ENCODE results near the gene ST7. TPM values are rescaled to one million over a fixed set of nuclear protein-coding genes. Genes with fewer than 3 reads are reported as not detected.

The ST7 gene
- total RNA-seq, 2 donors from 2014 or later: 24.6 to 34.3 TPM

DNA sequence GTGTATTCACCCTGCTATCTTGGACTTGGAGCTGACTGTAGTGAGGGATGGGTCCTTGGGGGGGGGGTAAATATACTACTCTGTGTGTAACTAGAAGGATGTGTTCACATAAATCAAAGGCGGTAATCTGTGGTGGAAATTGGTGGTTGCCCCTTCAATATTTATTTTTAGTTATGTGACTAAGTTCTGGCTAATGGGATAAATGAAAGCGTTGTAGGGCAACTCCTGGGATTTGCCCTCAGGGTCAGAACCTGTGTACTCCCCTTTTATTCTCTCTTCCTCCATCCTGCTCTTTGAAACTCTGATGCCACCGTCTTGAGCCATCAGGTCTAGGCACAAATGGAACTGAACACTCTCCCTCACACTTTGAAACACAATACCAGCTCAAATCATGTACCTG lies 24.3 kb upstream of the ST7 start:
- ATAC-seq (no peak), DNase-seq (no peak)
- no peak for TF ChIP-seq POLR2A (IDR thresholded peaks at IDR 0.05)
- TF ChIP-seq, protein P1, sequence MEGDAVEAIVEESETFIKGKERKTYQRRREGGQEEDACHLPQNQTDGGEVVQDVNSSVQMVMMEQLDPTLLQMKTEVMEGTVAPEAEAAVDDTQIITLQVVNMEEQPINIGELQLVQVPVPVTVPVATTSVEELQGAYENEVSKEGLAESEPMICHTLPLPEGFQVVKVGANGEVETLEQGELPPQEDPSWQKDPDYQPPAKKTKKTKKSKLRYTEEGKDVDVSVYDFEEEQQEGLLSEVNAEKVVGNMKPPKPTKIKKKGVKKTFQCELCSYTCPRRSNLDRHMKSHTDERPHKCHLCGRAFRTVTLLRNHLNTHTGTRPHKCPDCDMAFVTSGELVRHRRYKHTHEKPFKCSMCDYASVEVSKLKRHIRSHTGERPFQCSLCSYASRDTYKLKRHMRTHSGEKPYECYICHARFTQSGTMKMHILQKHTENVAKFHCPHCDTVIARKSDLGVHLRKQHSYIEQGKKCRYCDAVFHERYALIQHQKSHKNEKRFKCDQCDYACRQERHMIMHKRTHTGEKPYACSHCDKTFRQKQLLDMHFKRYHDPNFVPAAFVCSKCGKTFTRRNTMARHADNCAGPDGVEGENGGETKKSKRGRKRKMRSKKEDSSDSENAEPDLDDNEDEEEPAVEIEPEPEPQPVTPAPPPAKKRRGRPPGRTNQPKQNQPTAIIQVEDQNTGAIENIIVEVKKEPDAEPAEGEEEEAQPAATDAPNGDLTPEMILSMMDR (IDR thresholded peaks at IDR 0.05): no peak
- Histone ChIP-seq H3K9me3 (no peaks in the 10 kb centered on the region), H3K4me3 (no peak overlapping the region), H3K27me3 (no peaks in the 10 kb centered on the region), H3K4me1 (no peaks in the 10 kb centered on the region), H3K27ac (no peak overlapping the region), H3K36me3 (replicated peaks in 1 of 2; ENCODE audit: insufficient read depth in 1 of 2, low read depth in 2 of 2) (no peaks in the 10 kb centered on the region)
- 51 to 75% methylated on average over 3 of the region's 3 CpGs for WGBS, 2 donors
- intact Hi-C loops (cut with DNase I): no loop called here

DNA sequence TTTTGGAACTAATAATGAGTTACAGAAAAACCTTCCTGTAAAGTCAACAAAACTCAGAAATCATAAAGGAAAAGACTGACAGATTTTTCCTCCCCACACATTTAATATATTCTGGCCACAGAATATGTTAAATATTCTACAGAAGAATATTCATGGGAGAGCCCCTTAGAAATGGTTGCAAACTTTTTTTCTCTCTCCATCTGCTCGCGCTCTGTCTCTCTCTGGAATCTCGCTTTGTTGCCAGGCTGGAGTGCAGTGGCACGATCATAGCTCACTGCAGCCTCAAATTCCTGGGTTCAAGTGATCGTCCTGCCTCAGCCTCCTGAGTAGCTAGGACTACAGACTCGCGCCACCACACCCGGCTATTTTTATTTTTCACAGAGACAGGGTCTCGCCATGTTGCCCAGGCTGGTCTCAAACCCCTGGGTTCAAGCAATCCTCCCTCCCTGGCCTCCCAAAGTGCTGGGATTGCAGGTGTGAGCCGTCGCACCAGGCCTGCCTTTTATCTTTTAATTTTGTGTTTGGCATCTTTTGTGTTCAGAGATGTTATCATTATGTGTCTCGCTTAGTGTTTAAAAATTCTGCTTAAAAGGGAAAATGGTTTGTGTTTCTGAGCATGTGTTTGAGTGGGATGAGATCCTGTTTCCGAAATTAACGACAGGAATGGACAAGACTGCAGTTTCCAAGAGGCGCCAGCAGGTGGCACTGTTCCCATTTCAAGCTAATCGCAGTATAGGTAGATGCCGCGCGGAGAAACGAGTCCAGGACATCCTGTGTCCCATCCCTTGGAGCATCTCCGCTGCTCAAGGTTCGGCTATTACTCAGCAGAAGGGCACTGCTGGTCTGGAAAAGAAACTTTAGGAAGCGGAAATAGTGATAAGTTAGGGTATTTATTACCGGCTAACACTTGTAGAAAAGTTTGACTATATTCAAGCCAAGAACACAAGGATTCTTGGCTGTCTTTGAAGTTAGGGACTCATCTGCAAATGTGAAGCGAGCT lies 23.1 kb upstream of the ST7 start:
- no peak overlapping the region for H3K27ac ChIP-seq
- no peaks in the 10 kb centered on the region for H3K4me1 ChIP-seq
- 22% methylated on average over 23 to 25 of the region's 25 CpGs for WGBS, 2 donors
- DNase-seq (peak; percentile 78 to 86 (median 83)), ATAC-seq (peak; percentile 87)
- intact Hi-C loops (cut with DNase I): loop anchor here (5.0 to 10.0 kb wide), 2 partner anchors 55 to 197 kb away; no protein-coding TSS in a partner anchor
- H3K4me3 ChIP-seq: no peak overlapping the region
- no peaks in the 10 kb centered on the region for H3K27me3 ChIP-seq
- H3K36me3 ChIP-seq (replicated peaks in 1 of 2; ENCODE audit: insufficient read depth in 1 of 2, low read depth in 2 of 2): no peaks in the 10 kb centered on the region
- TF ChIP-seq, protein P1 (IDR thresholded peaks at IDR 0.05): peak; percentile 82 to 93 (median 89)
- TF ChIP-seq POLR2A (IDR thresholded peaks at IDR 0.05): no peak
- H3K9me3 ChIP-seq: no peaks in the 10 kb centered on the region

DNA sequence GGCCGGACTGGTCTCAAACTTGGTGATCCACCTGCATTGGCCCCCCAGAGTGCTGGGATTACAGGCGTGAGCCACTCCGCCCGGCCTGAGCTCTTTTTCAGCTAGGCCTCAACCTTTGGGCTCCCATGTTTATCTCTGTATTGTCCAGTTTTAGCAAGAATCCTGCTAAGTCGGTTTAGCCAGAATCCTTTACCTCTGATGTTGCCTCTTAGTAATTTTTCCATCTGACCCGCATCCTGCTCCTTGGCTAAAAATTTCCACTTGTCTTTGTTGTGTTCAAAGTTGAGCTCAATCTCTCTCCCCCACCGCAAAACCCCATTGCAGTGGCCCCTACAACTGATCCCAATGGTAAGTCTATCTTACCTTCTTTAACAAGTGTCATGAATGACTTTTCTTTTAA lies 20.7 kb upstream of the ST7 start:
- WGBS, 2 donors: 88 to 90% methylated on average over 6 to 7 of the region's 7 CpGs
- Histone ChIP-seq H3K4me1 (no peaks in the 10 kb centered on the region), H3K27ac (no peak overlapping the region), H3K9me3 (no peaks in the 10 kb centered on the region), H3K36me3 (replicated peaks in 1 of 2; ENCODE audit: insufficient read depth in 1 of 2, low read depth in 2 of 2) (no peaks in the 10 kb centered on the region), H3K27me3 (no peaks in the 10 kb centered on the region), H3K4me3 (no peak overlapping the region)
- ATAC-seq (no peak), DNase-seq (no peak)
- intact Hi-C loops (cut with DNase I): loop anchor here (5.0 to 10.0 kb wide), 2 partner anchors 52 to 195 kb away; no protein-coding TSS in a partner anchor
- TF ChIP-seq, protein P1 (IDR thresholded peaks at IDR 0.05): no peak
- no peak for TF ChIP-seq POLR2A (IDR thresholded peaks at IDR 0.05)

DNA sequence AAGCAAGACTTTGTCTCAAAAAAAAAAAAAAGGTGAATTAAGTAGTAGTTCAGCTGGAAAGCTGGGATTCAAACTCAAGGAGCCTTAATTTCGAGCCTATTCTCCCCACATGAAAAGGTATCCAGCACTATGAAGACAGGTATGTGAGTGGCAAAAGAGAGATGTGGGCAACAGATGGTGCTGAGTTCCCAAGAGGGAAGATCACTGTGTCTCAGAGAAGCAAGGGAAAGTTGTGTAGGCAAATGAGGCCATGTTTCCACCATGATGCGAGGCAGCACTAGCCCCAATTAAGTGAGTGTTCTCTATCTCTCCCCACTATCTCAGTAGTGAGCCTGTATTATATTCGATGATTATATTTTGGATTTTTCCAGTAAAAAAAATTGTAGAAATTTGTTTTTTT lies 19.8 kb upstream of the ST7 start:
- no peaks in the 10 kb centered on the region for H3K9me3 ChIP-seq
- H3K27ac ChIP-seq: no peak overlapping the region
- no peaks in the 10 kb centered on the region for H3K27me3 ChIP-seq
- ATAC-seq (no peak), DNase-seq (no peak)
- H3K4me3 ChIP-seq: no peak overlapping the region
- no peaks in the 10 kb centered on the region for H3K4me1 ChIP-seq
- no peaks in the 10 kb centered on the region for H3K36me3 ChIP-seq (replicated peaks in 1 of 2; ENCODE audit: insufficient read depth in 1 of 2, low read depth in 2 of 2)
- TF ChIP-seq, protein P1 (IDR thresholded peaks at IDR 0.05): no peak
- TF ChIP-seq POLR2A (IDR thresholded peaks at IDR 0.05): no peak
- 79 to 88% methylated on average over 3 of the region's 3 CpGs for WGBS, 2 donors
- intact Hi-C loops (cut with DNase I): loop anchor here (5.0 to 10.0 kb wide), 2 partner anchors 51 to 194 kb away; no protein-coding TSS in a partner anchor
